ENCODE measurements around the gene MEGF11. TPM values are rescaled to one million over a fixed set of nuclear protein-coding genes. Genes with fewer than 3 reads are reported as not detected.

The MEGF11 gene
- total RNA-seq, 1 experiment from 2014 or later = 0.09 TPM

- Mint-ChIP-seq H3K4me1 (ENCODE audit: insufficient read depth, unreplicated experiment) (no peaks in the 10 kb centered on the region), H3K4me3 (ENCODE audit: unreplicated experiment) (no peak overlapping the region), H3K27ac (ENCODE audit: low read depth, unreplicated experiment) (no peak overlapping the region), H3K27me3 (ENCODE audit: insufficient read depth, unreplicated experiment) (peaks cover 51% of the 10 kb centered on the region), H3K36me3 (ENCODE audit: insufficient read depth, unreplicated experiment) (no peaks in the 10 kb centered on the region), H3K9me3 (ENCODE audit: unreplicated experiment) (no peaks in the 10 kb centered on the region)
- no peak for DNase-seq (ENCODE audit: unreplicated experiment)
- CTCF ChIA-PET = interaction anchor here (0.7 kb wide), 1 partner anchor 97 kb away, joined by 3 read pairs; no protein-coding TSS in a partner anchor
- BruUV-seq (replicated peaks) = no TSS peak
- POLR2A ChIA-PET = no interaction called here
- intact Hi-C loops (cut with micrococcal nuclease) = no loop called here
- no peak for TF ChIP-seq CTCF (IDR thresholded peaks at IDR 0.05; ENCODE audit: unreplicated experiment)
Measured at GRCh38 chr15:66142285-66142684, 111.3 kb downstream of the MEGF11 start.

GRCh38 chr15:66139591-66140207 is 113.9 kb downstream of the MEGF11 start:
- Mint-ChIP-seq H3K27me3 (ENCODE audit: insufficient read depth, unreplicated experiment) (peaks cover 25% of the 10 kb centered on the region), H3K9me3 (ENCODE audit: unreplicated experiment) (no peaks in the 10 kb centered on the region), H3K4me1 (ENCODE audit: insufficient read depth, unreplicated experiment) (no peaks in the 10 kb centered on the region), H3K4me3 (ENCODE audit: unreplicated experiment) (no peak overlapping the region), H3K36me3 (ENCODE audit: insufficient read depth, unreplicated experiment) (no peaks in the 10 kb centered on the region), H3K27ac (ENCODE audit: low read depth, unreplicated experiment) (no peak overlapping the region)
- DNase-seq (ENCODE audit: unreplicated experiment) = no peak
- CTCF ChIA-PET = interaction anchor here (0.7 kb wide), 1 partner anchor 74 kb away, joined by 3 read pairs; no protein-coding TSS in a partner anchor
- intact Hi-C loops (cut with micrococcal nuclease) = no loop called here
- no TSS peak for BruUV-seq (replicated peaks)
- TF ChIP-seq CTCF (IDR thresholded peaks at IDR 0.05; ENCODE audit: unreplicated experiment) = no peak
- POLR2A ChIA-PET = no interaction called here

GRCh38 chr15:66138892-66139590 is 114.5 kb downstream of the MEGF11 start:
- Mint-ChIP-seq H3K27ac (ENCODE audit: low read depth, unreplicated experiment) (no peak overlapping the region), H3K36me3 (ENCODE audit: insufficient read depth, unreplicated experiment) (no peaks in the 10 kb centered on the region), H3K27me3 (ENCODE audit: insufficient read depth, unreplicated experiment) (peaks cover 18% of the 10 kb centered on the region), H3K4me1 (ENCODE audit: insufficient read depth, unreplicated experiment) (no peaks in the 10 kb centered on the region), H3K4me3 (ENCODE audit: unreplicated experiment) (no peak overlapping the region), H3K9me3 (ENCODE audit: unreplicated experiment) (no peaks in the 10 kb centered on the region)
- intact Hi-C loops (cut with micrococcal nuclease) = no loop called here
- ChIA-PET POLR2A (no interaction called here), CTCF (interaction anchor here (0.6 kb wide), 1 partner anchor 155 kb away, joined by 3 read pairs; no protein-coding TSS in a partner anchor)
- no peak for TF ChIP-seq CTCF (IDR thresholded peaks at IDR 0.05; ENCODE audit: unreplicated experiment)
- no peak for DNase-seq (ENCODE audit: unreplicated experiment)
- BruUV-seq (replicated peaks) = no TSS peak

- ChIA-PET POLR2A (no interaction called here), CTCF (interaction anchor here (0.6 kb wide), 2 partner anchors 54 to 156 kb away, joined by 3 to 4 read pairs; no protein-coding TSS in a partner anchor)
- no peak overlapping the region for H3K4me3 Mint-ChIP-seq (ENCODE audit: unreplicated experiment)
- DNase-seq (ENCODE audit: unreplicated experiment) = no peak
- BruUV-seq (replicated peaks) = no TSS peak
- intact Hi-C loops (cut with micrococcal nuclease) = no loop called here
- peaks cover 13% of the 10 kb centered on the region for H3K27me3 Mint-ChIP-seq (ENCODE audit: insufficient read depth, unreplicated experiment)
- no peak for TF ChIP-seq CTCF (IDR thresholded peaks at IDR 0.05; ENCODE audit: unreplicated experiment)
- H3K36me3 Mint-ChIP-seq (ENCODE audit: insufficient read depth, unreplicated experiment) = no peaks in the 10 kb centered on the region
- H3K4me1 Mint-ChIP-seq (ENCODE audit: insufficient read depth, unreplicated experiment) = no peaks in the 10 kb centered on the region
- H3K9me3 Mint-ChIP-seq (ENCODE audit: unreplicated experiment) = no peaks in the 10 kb centered on the region
- no peak overlapping the region for H3K27ac Mint-ChIP-seq (ENCODE audit: low read depth, unreplicated experiment)
Measured at GRCh38 chr15:66138096-66138783, 115.3 kb downstream of the MEGF11 start.
